HepG2 (cell line): ENCODE data around the gene CAPN7. TPM values are rescaled to one million over a fixed set of nuclear protein-coding genes. Genes with fewer than 3 reads are reported as not detected.

ENCODE experiments used
- CENPX ChIP-seq: sonication (generic); formaldehyde crosslinking; IDR thresholded peaks from 2 replicates; pipeline ENCODE4 v1.9.0; 2021; ENCODE audit warnings: mild to moderate bottlenecking, missing genetic modification reagents, moderate library complexity
- HNRNPH1 ChIP-seq: fragments of 200-400 bp; formaldehyde crosslinking; optimal IDR thresholded peaks from 2 replicates; pipeline ENCODE3; 2017; ENCODE audit warnings: mild to moderate bottlenecking, low read depth, low read length
- HOXA9 ChIP-seq: sonication (generic); formaldehyde crosslinking; IDR thresholded peaks from 2 replicates; pipeline ENCODE4 v1.8.1; 2022; ENCODE audit warnings: missing genetic modification reagents, mild to moderate bottlenecking, moderate library complexity, borderline replicate concordance
- IKZF4 ChIP-seq: sonication (generic); formaldehyde crosslinking; IDR thresholded peaks from 2 replicates; pipeline ENCODE4 v1.5.1; 2020; ENCODE audit warnings: borderline replicate concordance, mild to moderate bottlenecking, low read depth, missing genetic modification reagents; ENCODE audit errors: not compliant biosample characterization
- JUND ChIP-seq: sonication (generic); formaldehyde crosslinking; IDR thresholded peaks from 2 replicates; pipeline ENCODE4 v1.8.0; 2022; ENCODE audit warnings: mild to moderate bottlenecking, missing genetic modification reagents
- MEIS1 ChIP-seq: sonication (generic); formaldehyde crosslinking; IDR thresholded peaks from 2 replicates; pipeline ENCODE4 v1.9.0; 2021; ENCODE audit warnings: mild to moderate bottlenecking, missing genetic modification reagents, moderate library complexity, borderline replicate concordance
- MNT ChIP-seq: fragments of 450-650 bp; IDR thresholded peaks from 2 replicates; pipeline ENCODE4 v1.6.1; 2016
- NFE2 ChIP-seq: sonication (generic); formaldehyde crosslinking; IDR thresholded peaks from 2 replicates; pipeline ENCODE4 v1.4.0; 2020; ENCODE audit warnings: missing genetic modification reagents
- NFE2L1 ChIP-seq: sonication (generic); formaldehyde crosslinking; IDR thresholded peaks from 2 replicates; pipeline ENCODE4 v1.4.0; 2020; ENCODE audit warnings: missing genetic modification reagents, mild to moderate bottlenecking, borderline replicate concordance
- NFIC ChIP-seq: IDR thresholded peaks from 2 replicates; pipeline ENCODE4 v1.6.1; 2012; ENCODE audit warnings: mild to moderate bottlenecking, low read length, inconsistent platforms
- REPIN1 ChIP-seq: sonication (generic); formaldehyde crosslinking; IDR thresholded peaks from 2 replicates; pipeline ENCODE4 v1.8.0; 2022; ENCODE audit warnings: missing genetic modification reagents, low read depth, mild to moderate bottlenecking, borderline replicate concordance
- SIN3A ChIP-seq: IDR thresholded peaks from 2 replicates; pipeline ENCODE4 v1.6.1; 2011; ENCODE audit warnings: low read depth, mild to moderate bottlenecking, control low read depth, low read length, borderline replicate concordance
- THAP8 ChIP-seq: sonication (generic); formaldehyde crosslinking; IDR thresholded peaks from 2 replicates; pipeline ENCODE4 v1.5.1; 2020; ENCODE audit warnings: missing genetic modification reagents, mild to moderate bottlenecking, borderline replicate concordance
- ZFP90 ChIP-seq: sonication (generic); formaldehyde crosslinking; IDR thresholded peaks from 2 replicates; pipeline ENCODE4 v1.8.0; 2022; ENCODE audit warnings: missing genetic modification reagents, mild to moderate bottlenecking, inconsistent platforms, borderline replicate concordance
- ZNF124 ChIP-seq: sonication (generic); formaldehyde crosslinking; IDR thresholded peaks from 2 replicates; pipeline ENCODE4 v1.4.0; 2020; ENCODE audit warnings: missing genetic modification reagents
- ZNF160 ChIP-seq: sonication (generic); formaldehyde crosslinking; IDR thresholded peaks from 2 replicates; pipeline ENCODE4 v1.8.0; 2022; ENCODE audit warnings: mild to moderate bottlenecking, inconsistent platforms, missing genetic modification reagents
- ZNF24 ChIP-seq: fragments of 450-650 bp; IDR thresholded peaks from 2 replicates; pipeline ENCODE4 v1.6.1; 2017; ENCODE audit warnings: antibody characterized with exemption, mild to moderate bottlenecking
- ZNF33B ChIP-seq: sonication (generic); formaldehyde crosslinking; IDR thresholded peaks from 2 replicates; pipeline ENCODE4 v1.5.1; 2020; ENCODE audit warnings: mild to moderate bottlenecking, missing genetic modification reagents
- ZNF432 ChIP-seq: sonication (generic); formaldehyde crosslinking; IDR thresholded peaks from 2 replicates; pipeline ENCODE4 v1.5.0; 2020; ENCODE audit warnings: missing genetic modification reagents, mild to moderate bottlenecking, borderline replicate concordance
- ZNF441 ChIP-seq: sonication (generic); formaldehyde crosslinking; IDR thresholded peaks from 2 replicates; pipeline ENCODE4 v1.7.0; 2021; ENCODE audit warnings: missing genetic modification reagents, borderline replicate concordance
- ZNF558 ChIP-seq: sonication (generic); formaldehyde crosslinking; IDR thresholded peaks from 2 replicates; pipeline ENCODE4 v1.9.0; 2022; ENCODE audit warnings: mild to moderate bottlenecking, missing genetic modification reagents, borderline replicate concordance
- ZNF570 ChIP-seq: sonication (generic); formaldehyde crosslinking; IDR thresholded peaks from 2 replicates; pipeline ENCODE4 v1.4.0; 2020; ENCODE audit warnings: mild to moderate bottlenecking, missing genetic modification reagents, borderline replicate concordance
- ZNF614 ChIP-seq: IDR thresholded peaks from 2 replicates; pipeline ENCODE4 v1.6.1; 2018; ENCODE audit warnings: missing biosample characterization, missing genetic modification reagents, inconsistent platforms, borderline replicate concordance
- ZNF704 ChIP-seq: sonication (generic); formaldehyde crosslinking; IDR thresholded peaks from 2 replicates; pipeline ENCODE4 v1.8.1; 2023; ENCODE audit warnings: mild to moderate bottlenecking, inconsistent platforms, moderate library complexity, missing genetic modification reagents, borderline replicate concordance
- polyA plus RNA-seq, 8 experiments: library from polyadenylated mRNA; depleted of rRNA in 3 of 8; stranded (reverse) in 7 of 8; unstranded in 1 of 8; fragments of >200 nt; fragmentation: Illumina TruSeq in 4 of 8; extraction: Trizol in 4 of 8; gene quantifications; 2 replicates each; pipeline versions ENCODE4 v1.2.1 to v1.2.3, GENCODE V29; 2011 to 2016; ENCODE audit warnings: low read depth in 4 of 8, missing spikeins in 1 of 8, mixed read lengths in 1 of 8; ENCODE audit not compliant: insufficient read depth in 1 of 8
- total RNA-seq, 5 experiments: library from RNA; depleted of rRNA; stranded (reverse); fragments of >200 nt; fragmentation: Illumina TruSeq; extraction: Trizol; gene quantifications; 2 replicates each; pipeline ENCODE4 v1.2.3, GENCODE V29; 2016; ENCODE audit warnings: low read depth in 1 of 5
- TF ChIP-seq, protein P1 (sequence below): sonication (generic); formaldehyde crosslinking; IDR thresholded peaks from 2 replicates; pipeline ENCODE4 v1.5.1; 2020; ENCODE audit warnings: missing genetic modification reagents, mild to moderate bottlenecking, borderline replicate concordance

The CAPN7 gene
- total and polyA plus RNA-seq, 2 of the 13 experiments (the other 11 are each of a cell fraction or from before 2014, with no cell fraction given) = 16.7 to 36.8 TPM

DNA sequence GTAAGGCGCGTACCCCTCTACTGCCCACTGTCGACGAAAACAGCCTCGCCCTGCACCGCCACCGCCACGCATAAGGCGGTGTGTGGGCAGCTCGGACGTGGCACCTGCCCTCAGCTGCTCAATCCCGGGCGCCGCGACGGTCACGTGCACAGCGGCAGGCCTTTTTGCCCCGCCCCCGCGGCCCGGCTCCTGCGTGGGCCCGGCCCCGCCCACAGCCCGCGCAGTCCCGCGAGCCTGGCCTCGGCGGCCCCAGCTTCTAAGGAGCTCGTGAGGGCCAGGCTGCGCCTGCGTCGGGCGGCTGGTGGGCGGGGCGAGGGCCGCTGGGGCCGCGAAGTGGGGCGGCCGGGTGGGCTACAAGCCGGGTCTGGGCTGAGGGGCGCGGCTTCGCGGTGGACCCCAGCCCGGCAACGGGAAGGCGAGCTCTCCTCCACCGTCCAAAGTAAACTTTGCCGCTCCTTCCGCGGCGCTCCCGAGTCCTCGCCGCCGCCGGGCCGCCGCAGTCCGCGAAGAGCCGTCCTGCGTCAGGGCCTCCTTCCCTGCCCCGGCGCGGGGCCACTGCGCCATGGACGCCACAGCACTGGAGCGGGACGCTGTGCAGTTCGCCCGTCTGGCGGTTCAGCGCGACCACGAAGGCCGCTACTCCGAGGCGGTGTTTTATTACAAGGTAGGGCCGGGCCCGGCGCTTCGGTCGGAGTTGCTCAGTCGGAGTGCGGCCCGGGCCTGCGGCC lies at the start of gene CAPN7 (continued):
- peak; percentile 82; the same call in 1 of the 2 replicates for TF ChIP-seq ZNF160 (CRISPR knock-in tag)
- TF ChIP-seq MNT = 0 out of 2 replicates have a peak, but pooled peaks have one; percentile 8
- TF ChIP-seq NFE2L1 (CRISPR knock-in tag) = no peak
- TF ChIP-seq NFIC = no peak
- no peak for TF ChIP-seq ZNF33B (CRISPR knock-in tag)
- TF ChIP-seq SIN3A = peak; percentile 57; the same call in 1 of the 2 replicates
- TF ChIP-seq HOXA9 (CRISPR knock-in tag) = peak; percentile 82; the same call in 1 of the 2 replicates
- no peak; the same call in 1 of the 2 replicates for TF ChIP-seq ZNF558 (CRISPR knock-in tag)
- peak; percentile 21; the same call in 1 of the 2 replicates for TF ChIP-seq REPIN1 (CRISPR knock-in tag)
- no peak for TF ChIP-seq HNRNPH1
- TF ChIP-seq ZNF614 (CRISPR knock-in tag) = no peak
- TF ChIP-seq ZNF124 (CRISPR knock-in tag) = 0 out of 2 replicates have a peak, but pooled peaks have one; percentile 14
- no peak for TF ChIP-seq ZNF570 (CRISPR knock-in tag)
- TF ChIP-seq, protein P1, sequence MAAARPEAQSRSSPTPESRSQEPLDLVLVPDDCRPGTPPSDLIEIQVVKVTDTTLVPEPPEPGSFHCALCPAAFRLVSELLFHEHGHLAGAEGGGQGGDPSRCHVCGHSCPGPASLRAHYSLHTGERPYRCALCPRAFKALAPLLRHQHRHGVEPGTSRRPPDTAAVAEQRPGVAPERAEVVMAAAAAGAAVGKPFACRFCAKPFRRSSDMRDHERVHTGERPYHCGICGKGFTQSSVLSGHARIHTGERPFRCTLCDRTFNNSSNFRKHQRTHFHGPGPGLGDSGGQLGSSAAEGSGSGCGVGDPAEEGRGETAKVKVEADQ (CRISPR knock-in tag) = peak; percentile 75; the same call in 1 of the 2 replicates
- TF ChIP-seq MEIS1 (CRISPR knock-in tag) = peak; percentile 85
- TF ChIP-seq NFE2 (CRISPR knock-in tag) = no peak
- TF ChIP-seq CENPX (CRISPR knock-in tag) = no peak
- peak; percentile 53 for TF ChIP-seq JUND (CRISPR knock-in tag)
- peak; percentile 42; the same call in 1 of the 2 replicates for TF ChIP-seq ZNF441 (CRISPR knock-in tag)
- no peak for TF ChIP-seq ZNF24
- TF ChIP-seq THAP8 = 0 out of 2 replicates have a peak, but pooled peaks have one; percentile 54
- no peak; the same call in 1 of the 2 replicates for TF ChIP-seq ZFP90 (CRISPR knock-in tag)
- peak; percentile 62 for TF ChIP-seq IKZF4 (CRISPR knock-in tag)
- no peak for TF ChIP-seq ZNF432 (CRISPR knock-in tag)
- TF ChIP-seq ZNF704 (CRISPR knock-in tag) = 0 out of 2 replicates have a peak, but pooled peaks have one; percentile 21
